ENCODE measurements around the gene ACSM6.

- TF ChIP-seq CTCF (IDR thresholded peaks at IDR 0.05; ENCODE audit: low read depth, low read length, poor library complexity, severe bottlenecking) (no peak), EZH2phosphoT487 (IDR thresholded peaks at IDR 0.05; ENCODE audit: borderline replicate concordance, low read length) (no peak)
Measured at GRCh38 chr10:95237376-95238170, 43.5 kb downstream of the ACSM6 start.

Measured in DOHH2 (cell line).